ENCODE measurements around the gene HNRNPH2. TPM values are rescaled to one million over a fixed set of nuclear protein-coding genes. Genes with fewer than 3 reads are reported as not detected.

Gene HNRNPH2
- total and polyA plus RNA-seq, 10 of the 15 experiments (the other 5 are each of a cell fraction or from before 2014, with no cell fraction given): 34.5 to 102 (median 61.4) TPM

DNA sequence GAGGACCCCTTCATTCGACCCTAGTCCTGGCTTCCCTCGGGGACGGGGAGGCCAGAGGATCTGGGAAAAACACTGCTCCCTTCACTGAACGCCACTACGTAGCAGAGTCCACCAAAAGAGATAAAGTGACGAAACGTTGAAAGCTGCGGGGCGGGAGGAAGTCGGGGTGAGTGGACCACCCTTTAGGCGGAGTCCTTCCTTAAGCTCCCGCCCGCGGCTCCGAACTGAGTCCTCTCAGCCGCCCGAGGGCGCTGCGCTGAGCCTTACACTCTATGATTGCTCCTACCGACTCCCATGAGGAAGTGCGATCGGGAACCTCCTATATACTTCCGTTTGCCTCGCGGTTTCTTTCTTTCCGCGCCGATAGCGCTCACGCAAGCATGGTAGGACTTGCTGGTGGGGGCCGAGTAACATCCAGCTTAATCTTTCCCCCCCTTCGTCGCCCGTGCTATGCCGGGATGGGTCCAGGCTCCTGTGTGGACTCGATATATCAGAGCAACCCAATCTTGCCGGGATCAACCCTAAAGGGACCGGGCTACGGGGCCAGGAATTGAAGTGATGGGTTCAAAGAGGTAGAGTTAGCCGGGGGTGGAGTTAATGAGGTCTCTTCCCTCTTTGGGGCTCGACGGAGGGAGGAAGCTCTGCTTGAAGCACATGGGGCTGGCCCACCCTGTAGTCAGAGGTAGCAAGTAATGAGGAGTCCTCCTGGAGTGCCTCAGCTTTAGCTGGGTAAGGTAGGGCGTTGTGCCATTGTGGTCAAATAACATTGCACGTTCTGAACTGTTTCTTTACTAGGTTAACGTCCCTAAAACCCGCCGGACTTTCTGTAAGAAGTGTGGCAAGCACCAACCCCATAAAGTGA is 17.1 kb upstream of the HNRNPH2 start, which contains the start of gene RPL36A (continued):
- TF ChIP-seq, protein P1, sequence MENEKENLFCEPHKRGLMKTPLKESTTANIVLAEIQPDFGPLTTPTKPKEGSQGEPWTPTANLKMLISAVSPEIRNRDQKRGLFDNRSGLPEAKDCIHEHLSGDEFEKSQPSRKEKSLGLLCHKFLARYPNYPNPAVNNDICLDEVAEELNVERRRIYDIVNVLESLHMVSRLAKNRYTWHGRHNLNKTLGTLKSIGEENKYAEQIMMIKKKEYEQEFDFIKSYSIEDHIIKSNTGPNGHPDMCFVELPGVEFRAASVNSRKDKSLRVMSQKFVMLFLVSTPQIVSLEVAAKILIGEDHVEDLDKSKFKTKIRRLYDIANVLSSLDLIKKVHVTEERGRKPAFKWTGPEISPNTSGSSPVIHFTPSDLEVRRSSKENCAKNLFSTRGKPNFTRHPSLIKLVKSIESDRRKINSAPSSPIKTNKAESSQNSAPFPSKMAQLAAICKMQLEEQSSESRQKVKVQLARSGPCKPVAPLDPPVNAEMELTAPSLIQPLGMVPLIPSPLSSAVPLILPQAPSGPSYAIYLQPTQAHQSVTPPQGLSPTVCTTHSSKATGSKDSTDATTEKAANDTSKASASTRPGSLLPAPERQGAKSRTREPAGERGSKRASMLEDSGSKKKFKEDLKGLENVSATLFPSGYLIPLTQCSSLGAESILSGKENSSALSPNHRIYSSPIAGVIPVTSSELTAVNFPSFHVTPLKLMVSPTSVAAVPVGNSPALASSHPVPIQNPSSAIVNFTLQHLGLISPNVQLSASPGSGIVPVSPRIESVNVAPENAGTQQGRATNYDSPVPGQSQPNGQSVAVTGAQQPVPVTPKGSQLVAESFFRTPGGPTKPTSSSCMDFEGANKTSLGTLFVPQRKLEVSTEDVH (IDR thresholded peaks at IDR 0.05; ENCODE audit: low read depth, partially characterized antibody): no peak
- TF ChIP-seq ASH2L (IDR thresholded peaks at IDR 0.05; ENCODE audit: borderline replicate concordance, low read depth): no peak
- TF ChIP-seq SMAD1 (IDR thresholded peaks at IDR 0.05; ENCODE audit: low read depth, partially characterized antibody): peak; percentile 65
- peak; percentile 99 for TF ChIP-seq POLR2AphosphoS5 (IDR thresholded peaks at IDR 0.05; ENCODE audit: low read length)
- TF ChIP-seq WRNIP1 (IDR thresholded peaks at IDR 0.05; ENCODE audit: borderline replicate concordance, low read depth, low read length): no peak
- TF ChIP-seq NBN (IDR thresholded peaks at IDR 0.05): peak; percentile 84; the same call in 1 of the 2 replicates
- peak; percentile 97 for TF ChIP-seq PML (IDR thresholded peaks at IDR 0.05; ENCODE audit: low read length)
- TF ChIP-seq POLR2AphosphoS2 (IDR thresholded peaks at IDR 0.05; ENCODE audit: low read depth, low read length): peak; percentile 97
- TF ChIP-seq MYB (IDR thresholded peaks at IDR 0.05; ENCODE audit: borderline replicate concordance, low read depth, low read length): no peak
- TF ChIP-seq, protein P2, sequence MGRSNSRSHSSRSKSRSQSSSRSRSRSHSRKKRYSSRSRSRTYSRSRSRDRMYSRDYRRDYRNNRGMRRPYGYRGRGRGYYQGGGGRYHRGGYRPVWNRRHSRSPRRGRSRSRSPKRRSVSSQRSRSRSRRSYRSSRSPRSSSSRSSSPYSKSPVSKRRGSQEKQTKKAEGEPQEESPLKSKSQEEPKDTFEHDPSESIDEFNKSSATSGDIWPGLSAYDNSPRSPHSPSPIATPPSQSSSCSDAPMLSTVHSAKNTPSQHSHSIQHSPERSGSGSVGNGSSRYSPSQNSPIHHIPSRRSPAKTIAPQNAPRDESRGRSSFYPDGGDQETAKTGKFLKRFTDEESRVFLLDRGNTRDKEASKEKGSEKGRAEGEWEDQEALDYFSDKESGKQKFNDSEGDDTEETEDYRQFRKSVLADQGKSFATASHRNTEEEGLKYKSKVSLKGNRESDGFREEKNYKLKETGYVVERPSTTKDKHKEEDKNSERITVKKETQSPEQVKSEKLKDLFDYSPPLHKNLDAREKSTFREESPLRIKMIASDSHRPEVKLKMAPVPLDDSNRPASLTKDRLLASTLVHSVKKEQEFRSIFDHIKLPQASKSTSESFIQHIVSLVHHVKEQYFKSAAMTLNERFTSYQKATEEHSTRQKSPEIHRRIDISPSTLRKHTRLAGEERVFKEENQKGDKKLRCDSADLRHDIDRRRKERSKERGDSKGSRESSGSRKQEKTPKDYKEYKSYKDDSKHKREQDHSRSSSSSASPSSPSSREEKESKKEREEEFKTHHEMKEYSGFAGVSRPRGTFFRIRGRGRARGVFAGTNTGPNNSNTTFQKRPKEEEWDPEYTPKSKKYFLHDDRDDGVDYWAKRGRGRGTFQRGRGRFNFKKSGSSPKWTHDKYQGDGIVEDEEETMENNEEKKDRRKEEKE (IDR thresholded peaks at IDR 0.05): no peak
- peak; percentile 84; the same call in 1 of the 2 replicates for TF ChIP-seq SIN3A (IDR thresholded peaks at IDR 0.05; ENCODE audit: low read depth, low read length)
- no peak for TF ChIP-seq FOXK2 (IDR thresholded peaks at IDR 0.05)
- TF ChIP-seq, protein P3, sequence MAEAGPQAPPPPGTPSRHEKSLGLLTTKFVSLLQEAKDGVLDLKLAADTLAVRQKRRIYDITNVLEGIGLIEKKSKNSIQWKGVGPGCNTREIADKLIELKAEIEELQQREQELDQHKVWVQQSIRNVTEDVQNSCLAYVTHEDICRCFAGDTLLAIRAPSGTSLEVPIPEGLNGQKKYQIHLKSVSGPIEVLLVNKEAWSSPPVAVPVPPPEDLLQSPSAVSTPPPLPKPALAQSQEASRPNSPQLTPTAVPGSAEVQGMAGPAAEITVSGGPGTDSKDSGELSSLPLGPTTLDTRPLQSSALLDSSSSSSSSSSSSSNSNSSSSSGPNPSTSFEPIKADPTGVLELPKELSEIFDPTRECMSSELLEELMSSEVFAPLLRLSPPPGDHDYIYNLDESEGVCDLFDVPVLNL (IDR thresholded peaks at IDR 0.05; ENCODE audit: low read depth, low read length): no peak
- TF ChIP-seq, protein P4, sequence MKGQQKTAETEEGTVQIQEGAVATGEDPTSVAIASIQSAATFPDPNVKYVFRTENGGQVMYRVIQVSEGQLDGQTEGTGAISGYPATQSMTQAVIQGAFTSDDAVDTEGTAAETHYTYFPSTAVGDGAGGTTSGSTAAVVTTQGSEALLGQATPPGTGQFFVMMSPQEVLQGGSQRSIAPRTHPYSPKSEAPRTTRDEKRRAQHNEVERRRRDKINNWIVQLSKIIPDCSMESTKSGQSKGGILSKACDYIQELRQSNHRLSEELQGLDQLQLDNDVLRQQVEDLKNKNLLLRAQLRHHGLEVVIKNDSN (IDR thresholded peaks at IDR 0.05; ENCODE audit: borderline replicate concordance, extremely low read length, insufficient read depth, low read depth, low read length): no peak
- no peak for TF ChIP-seq TARDBP (IDR thresholded peaks at IDR 0.05; ENCODE audit: borderline replicate concordance)
- TF ChIP-seq ZNF274 (IDR thresholded peaks at IDR 0.05; ENCODE audit: insufficient read depth, insufficient read length): no peak
- no peak; the same call in 1 of the 2 replicates for TF ChIP-seq NFIC (IDR thresholded peaks at IDR 0.05; ENCODE audit: low read depth, low read length)
- peak; percentile 77; the same call in 1 of the 2 replicates for TF ChIP-seq MXI1 (IDR thresholded peaks at IDR 0.05; ENCODE audit: low read depth, low read length)
- TF ChIP-seq BRCA1 (IDR thresholded peaks at IDR 0.05; ENCODE audit: low read depth, low read length): no peak
- TF ChIP-seq FOS (IDR thresholded peaks at IDR 0.05; ENCODE audit: borderline replicate concordance, extremely low read depth, insufficient read length): no peak
- TF ChIP-seq LARP7 (IDR thresholded peaks at IDR 0.05): no peak; the same call in 1 of the 2 replicates
- peak; percentile 73 to 80 for TF ChIP-seq IKZF2 (IDR thresholded peaks at IDR 0.05)
- no peak for TF ChIP-seq DPF2 (IDR thresholded peaks at IDR 0.05)
